ENCODE results near the gene MAN1C1. TPM values are rescaled to one million over a fixed set of nuclear protein-coding genes. Genes with fewer than 3 reads are reported as not detected.

MAN1C1 gene
- total RNA-seq, 1 donor from 2014 or later = 0.20 TPM

DNA sequence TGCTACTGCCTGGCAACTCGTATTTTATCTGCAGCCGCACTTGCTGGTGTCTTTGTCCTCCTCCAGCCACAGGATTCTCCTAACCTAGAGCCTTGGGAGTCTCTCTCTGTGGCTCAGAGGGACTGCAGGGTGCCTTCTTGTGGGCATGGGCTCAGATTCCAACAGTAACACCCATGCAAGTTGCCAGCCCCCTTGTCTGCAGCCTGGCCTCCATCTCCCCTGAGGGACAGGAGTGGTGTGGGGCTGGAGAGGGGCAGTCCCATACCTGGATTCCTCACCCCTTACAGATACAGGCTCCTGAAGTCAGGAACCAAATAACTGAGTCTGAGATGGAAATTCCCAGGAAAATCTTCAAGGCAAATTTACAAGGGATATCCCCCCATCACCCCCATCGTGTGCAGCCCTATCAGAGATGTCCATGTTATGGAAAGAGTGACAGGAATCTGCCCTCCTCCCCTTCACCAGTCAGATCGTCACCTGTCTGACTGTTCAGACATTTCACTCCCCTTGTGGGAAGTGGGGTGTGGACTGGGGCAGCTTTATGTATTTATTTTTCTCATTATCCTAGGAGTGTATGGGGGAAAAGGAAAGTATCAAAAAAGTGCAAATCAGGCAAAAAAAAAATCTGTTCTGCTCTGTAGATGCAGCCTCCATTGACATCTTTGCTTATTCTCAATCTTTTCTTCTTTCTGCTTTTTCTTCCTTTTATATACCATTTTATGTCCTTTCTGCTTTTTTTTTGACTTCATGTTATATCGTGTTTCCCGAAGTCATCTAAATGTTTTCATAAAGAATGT lies 70.8 kb downstream of the MAN1C1 start:
- H3K9me3 Mint-ChIP-seq = no peaks in the 10 kb centered on the region
- no peak for DNase-seq
- H3K4me1 Mint-ChIP-seq = no peaks in the 10 kb centered on the region
- intact Hi-C loops (cut with micrococcal nuclease) = no loop called here
- ChIA-PET CTCF (no interaction called here), POLR2A (no interaction called here)
- no peaks in the 10 kb centered on the region for H3K36me3 Mint-ChIP-seq (ENCODE audit: low read depth)
- TF ChIP-seq, protein P1, sequence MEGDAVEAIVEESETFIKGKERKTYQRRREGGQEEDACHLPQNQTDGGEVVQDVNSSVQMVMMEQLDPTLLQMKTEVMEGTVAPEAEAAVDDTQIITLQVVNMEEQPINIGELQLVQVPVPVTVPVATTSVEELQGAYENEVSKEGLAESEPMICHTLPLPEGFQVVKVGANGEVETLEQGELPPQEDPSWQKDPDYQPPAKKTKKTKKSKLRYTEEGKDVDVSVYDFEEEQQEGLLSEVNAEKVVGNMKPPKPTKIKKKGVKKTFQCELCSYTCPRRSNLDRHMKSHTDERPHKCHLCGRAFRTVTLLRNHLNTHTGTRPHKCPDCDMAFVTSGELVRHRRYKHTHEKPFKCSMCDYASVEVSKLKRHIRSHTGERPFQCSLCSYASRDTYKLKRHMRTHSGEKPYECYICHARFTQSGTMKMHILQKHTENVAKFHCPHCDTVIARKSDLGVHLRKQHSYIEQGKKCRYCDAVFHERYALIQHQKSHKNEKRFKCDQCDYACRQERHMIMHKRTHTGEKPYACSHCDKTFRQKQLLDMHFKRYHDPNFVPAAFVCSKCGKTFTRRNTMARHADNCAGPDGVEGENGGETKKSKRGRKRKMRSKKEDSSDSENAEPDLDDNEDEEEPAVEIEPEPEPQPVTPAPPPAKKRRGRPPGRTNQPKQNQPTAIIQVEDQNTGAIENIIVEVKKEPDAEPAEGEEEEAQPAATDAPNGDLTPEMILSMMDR (IDR thresholded peaks at IDR 0.05) = no peak
- no peak overlapping the region for H3K27ac Mint-ChIP-seq
- no peak for ATAC-seq (ENCODE audit: low read depth)
- H3K27me3 Mint-ChIP-seq = peaks cover 7% of the 10 kb centered on the region
- no peak overlapping the region for H3K4me3 Mint-ChIP-seq

DNA sequence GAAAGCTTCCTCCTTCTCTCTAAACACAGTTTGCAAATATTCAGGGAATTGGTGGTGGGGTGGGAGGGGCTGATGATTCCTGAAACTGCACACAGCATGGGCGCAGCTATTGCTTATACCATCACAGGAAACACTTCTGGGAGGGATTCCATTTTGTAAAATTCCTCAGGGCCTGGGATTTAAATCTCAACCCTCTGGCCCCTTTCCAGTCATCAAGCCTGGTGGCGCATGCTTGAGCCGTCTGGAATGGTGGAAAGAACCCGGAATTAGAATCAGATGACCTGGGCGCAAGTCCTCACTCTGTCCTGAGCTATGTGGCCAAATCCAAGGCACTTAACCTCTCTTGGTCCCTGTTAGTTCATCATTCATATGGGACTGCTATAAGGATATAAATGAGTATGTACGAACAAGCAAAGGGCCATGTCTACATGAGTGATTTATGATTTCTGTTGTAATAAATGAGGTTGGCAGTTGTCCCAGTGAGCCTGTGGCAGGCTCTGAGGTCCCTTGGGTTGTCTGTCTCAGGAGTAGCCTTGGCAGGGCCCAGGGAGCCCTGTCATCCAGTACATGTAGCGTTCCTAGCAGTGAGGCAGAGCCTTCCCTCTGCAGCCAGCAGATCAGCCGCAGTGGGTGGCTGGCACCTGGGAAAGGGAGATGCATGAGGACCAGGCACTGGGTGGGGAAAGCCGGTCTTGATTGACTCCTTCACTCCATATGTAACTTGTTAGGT lies 72.0 kb downstream of the MAN1C1 start:
- TF ChIP-seq, protein P1 (IDR thresholded peaks at IDR 0.05) = no peak
- intact Hi-C loops (cut with micrococcal nuclease) = no loop called here
- ATAC-seq (ENCODE audit: low read depth) = no peak
- H3K4me3 Mint-ChIP-seq = no peak overlapping the region
- no peaks in the 10 kb centered on the region for H3K36me3 Mint-ChIP-seq (ENCODE audit: low read depth)
- no peak overlapping the region for H3K27ac Mint-ChIP-seq
- no peaks in the 10 kb centered on the region for H3K4me1 Mint-ChIP-seq
- no peaks in the 10 kb centered on the region for H3K9me3 Mint-ChIP-seq
- ChIA-PET POLR2A (no interaction called here), CTCF (no interaction called here)
- no peak for DNase-seq
- H3K27me3 Mint-ChIP-seq = peaks cover 3% of the 10 kb centered on the region

DNA sequence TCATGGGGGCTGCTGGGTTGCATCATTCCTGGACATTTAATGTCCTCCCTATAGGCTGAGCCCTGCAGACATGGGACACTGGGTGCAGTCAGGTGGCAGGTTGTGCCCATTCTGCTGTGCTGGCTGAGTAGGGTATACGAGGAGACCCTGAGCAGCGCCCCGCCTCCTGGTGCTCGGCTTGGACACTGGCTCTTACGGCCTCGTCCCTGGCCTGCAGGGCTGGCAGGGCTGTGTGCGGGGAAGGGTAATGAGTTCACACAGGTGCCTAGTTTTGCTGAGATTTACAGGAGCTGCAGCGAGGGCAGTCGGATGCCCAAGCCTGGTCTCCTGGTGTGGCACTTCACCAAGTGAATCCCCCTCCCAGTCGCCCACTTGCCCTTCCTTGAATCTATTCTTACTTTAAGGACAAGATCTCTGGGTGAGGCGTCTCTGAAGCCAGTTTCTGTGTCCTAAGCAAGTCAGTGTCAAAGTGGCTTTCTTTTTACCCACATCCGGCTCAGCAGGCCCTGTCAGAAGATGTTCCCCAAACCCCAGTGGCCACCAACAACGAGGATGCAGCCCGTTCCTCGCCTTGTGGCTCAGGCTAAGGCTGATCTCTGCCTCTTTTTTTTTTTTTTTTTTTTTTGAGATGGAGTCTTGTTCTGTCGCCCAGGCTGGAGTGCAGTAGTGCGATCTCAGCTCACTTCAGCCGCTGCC lies 73.2 kb downstream of the MAN1C1 start:
- DNase-seq = no peak

DNA sequence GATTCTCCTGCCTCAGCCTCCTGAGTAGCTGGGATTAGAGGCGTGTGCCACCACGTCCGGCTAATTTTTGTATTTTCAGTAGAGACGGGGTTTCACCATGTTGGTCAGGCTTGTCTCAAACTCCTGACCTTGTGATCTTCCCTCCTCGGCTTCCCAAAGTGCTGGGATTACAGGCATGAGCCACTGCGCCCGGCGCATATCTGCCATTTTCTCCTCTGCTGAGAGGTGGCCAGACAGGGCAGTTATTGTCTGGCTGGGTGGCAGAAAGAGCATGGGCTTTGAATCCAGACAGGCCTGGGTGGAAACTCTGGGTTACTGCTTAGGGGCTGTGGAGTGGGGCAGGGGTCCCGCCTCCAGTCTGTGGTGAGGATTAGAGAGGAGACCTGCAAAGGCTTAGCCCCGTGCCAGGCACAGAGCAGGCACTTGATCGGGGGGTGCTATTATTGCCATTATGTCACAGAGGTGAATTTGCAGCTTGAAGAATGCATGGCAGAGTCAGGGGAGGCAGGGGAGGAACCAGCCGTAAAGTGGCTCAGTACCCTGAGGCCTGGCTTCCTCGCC lies 73.9 kb downstream of the MAN1C1 start:
- Mint-ChIP-seq H3K4me1 (no peaks in the 10 kb centered on the region), H3K4me3 (no peak overlapping the region), H3K27ac (no peak overlapping the region), H3K9me3 (no peaks in the 10 kb centered on the region), H3K36me3 (ENCODE audit: low read depth) (no peaks in the 10 kb centered on the region), H3K27me3 (peaks cover 3% of the 10 kb centered on the region)
- no peak for ATAC-seq (ENCODE audit: low read depth)
- ChIA-PET POLR2A (interaction anchor here (0.6 kb wide), 1 partner anchor 13 kb away, joined by 3 read pairs; no protein-coding TSS in a partner anchor), CTCF (no interaction called here)
- no peak for DNase-seq
- TF ChIP-seq, protein P1 (IDR thresholded peaks at IDR 0.05) = no peak
- intact Hi-C loops (cut with micrococcal nuclease) = no loop called here

More for the DNA sequence above, 73.2 kb downstream of the MAN1C1 start:
- Mint-ChIP-seq H3K27me3 (peaks cover 3% of the 10 kb centered on the region), H3K27ac (no peak overlapping the region), H3K4me1 (no peaks in the 10 kb centered on the region), H3K4me3 (no peak overlapping the region), H3K9me3 (no peaks in the 10 kb centered on the region), H3K36me3 (ENCODE audit: low read depth) (no peaks in the 10 kb centered on the region)
- POLR2A ChIA-PET = interaction anchor here (0.6 kb wide), 1 partner anchor 13 kb away, joined by 3 read pairs; no protein-coding TSS in a partner anchor
- CTCF ChIA-PET = no interaction called here
- intact Hi-C loops (cut with micrococcal nuclease) = no loop called here
- TF ChIP-seq, protein P1 (IDR thresholded peaks at IDR 0.05) = no peak
- no peak for ATAC-seq (ENCODE audit: low read depth)
